ENCODE data around the gene PTDSS2.
"Not testable (repeated sequence)": the region's sequence is repeated elsewhere in the genome, so short reads cannot be mapped to it uniquely, and the experiment has no call there.

Gene PTDSS2
- 10.0 to 15.8 (median 14.0) reads per million in 4 donors for total RNA-seq

DNA sequence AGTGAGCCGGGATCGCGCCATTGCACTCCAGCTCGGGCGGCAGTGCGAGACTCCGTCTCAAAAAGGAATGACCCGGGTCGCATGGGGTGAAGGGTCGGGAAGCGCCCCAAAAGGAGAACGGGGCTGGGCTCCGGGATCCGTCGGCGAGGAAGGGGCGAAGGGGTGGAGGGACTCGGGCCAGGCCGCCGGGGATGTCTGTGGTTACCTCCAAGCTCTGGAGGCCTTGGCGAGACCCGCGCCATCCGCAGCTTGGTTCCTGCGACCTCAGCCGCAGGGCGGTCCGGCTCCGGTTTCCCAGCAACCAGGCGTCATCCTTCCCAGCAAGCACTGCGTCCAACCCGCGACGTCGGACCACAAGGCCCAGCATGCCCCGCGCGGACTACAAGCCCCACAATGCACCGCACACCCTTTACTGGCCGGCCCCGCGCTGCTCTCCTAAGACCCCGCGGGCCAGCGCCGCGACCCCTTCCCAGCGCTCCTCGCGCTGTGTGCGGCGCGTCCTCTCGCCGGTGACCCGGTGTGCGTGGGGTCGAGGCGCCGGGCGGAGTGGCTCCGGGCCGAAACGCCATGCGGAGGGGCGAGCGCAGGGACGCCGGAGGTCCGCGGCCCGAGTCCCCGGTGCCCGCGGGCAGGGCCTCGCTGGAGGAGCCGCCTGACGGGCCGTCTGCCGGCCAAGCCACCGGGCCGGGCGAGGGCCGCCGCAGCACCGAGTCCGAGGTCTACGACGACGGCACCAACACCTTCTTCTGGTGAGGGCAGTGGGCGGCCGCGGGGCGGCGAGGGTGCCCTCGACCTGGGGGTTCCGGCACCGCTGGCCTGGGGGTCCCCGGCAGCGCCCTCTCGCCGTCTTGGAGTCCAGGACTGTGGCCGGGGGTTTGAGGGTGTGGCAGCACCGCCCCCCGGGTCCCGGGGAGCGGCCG, at the start of gene PTDSS2:
TSS of gene PTDSS2 (plus strand) at position 391 of the 920 bp plus-strand sequence. CDS start at position 568, 177 bp downstream.
- peak; percentile 86 to 94 (median 91) for DNase-seq

DNA sequence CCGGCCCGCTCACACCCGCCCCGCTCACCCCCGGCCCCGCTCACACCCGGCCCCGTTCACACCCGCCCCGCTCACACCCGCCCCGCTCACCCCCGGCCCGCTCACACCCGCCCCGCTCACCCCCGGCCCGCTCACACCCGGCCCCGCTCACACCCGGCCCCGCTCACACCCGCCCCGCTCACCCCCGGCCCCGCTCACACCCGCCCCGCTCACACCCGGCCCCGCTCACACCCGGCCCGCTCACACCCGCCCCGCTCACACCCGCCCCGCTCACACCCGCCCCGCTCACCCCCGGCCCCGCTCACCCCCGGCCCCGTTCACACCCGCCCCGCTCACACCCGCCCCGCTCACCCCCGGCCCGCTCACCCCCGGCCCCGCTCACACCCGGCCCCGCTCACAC, 48.9 kb upstream of the PTDSS2 start:
- DNase-seq, result not testable (repeated sequence)

DNA sequence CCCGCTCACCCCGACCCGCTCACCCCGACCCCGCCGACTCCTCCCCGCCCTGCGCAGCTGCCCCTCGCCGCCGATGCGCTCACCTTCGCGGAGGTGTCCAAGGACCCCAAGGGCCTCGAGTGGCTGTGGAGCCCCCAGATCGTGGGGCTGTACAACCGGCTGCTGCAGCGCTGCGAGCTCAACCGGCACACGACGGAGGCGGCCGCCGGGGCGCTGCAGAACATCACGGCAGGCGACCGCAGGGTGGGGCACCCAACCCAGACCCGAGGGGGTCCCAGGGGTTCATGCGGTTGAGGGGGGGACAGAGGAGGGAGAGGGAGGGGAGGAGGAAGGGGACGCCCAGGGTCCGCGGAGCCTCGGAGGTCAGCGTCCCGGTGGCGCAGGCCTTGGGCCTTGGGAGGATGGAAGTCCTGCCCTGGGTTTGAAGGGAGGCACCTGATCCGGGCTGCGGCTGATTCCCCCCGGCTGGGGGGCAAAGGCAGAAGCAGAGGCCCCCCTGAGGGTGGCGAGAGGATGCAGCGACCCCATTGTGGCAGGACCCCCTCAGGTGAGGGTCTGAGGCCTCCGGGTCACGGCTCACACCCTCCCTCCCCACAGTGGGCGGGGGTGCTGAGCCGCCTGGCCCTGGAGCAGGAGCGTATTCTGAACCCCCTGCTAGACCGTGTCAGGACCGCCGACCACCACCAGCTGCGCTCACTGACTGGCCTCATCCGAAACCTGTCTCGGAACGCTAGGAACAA, 46.9 kb upstream of the PTDSS2 start:
- peak in 1 of 5 donors; percentile 11 for DNase-seq

- DNase-seq, result peak in 1 of 5 donors; percentile 10
Observed at GRCh38 chr11:403761-404431, 46.2 kb upstream of the PTDSS2 start.

DNA sequence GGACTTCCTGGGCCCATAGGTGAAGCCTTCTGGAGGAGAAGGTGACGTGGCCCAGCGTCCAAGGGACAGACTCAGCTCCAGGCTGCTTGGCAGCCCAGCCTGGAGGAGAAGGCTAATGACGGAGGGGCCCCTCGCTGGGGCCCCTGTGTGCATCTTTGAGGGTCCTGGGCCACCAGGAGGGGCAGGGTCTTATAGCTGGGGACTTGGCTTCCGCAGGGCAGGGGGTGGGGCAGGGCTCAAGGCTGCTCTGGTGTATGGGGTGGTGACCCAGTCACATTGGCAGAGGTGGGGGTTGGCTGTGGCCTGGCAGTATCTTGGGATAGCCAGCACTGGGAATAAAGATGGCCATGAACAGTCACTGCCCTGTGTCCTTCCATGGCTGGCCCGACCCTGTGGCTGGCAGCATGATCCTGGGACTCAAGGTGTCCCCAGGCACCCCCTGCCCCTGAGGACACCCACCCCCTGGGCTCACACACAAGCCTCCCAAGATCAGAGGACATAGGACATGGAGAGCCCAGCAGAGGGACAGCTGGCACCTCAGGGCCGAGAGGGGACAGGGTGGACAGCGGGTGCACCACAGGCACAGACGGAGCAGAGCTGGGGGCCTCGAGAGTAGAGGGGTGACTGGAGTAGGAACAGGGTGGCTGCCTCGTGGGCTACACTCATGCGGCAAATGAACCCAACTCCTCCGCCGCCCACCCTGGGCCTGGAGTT, 45.4 kb upstream of the PTDSS2 start:
- DNase-seq, result no peak

- DNase-seq, result no peak
Observed at GRCh38 chr11:405323-405953, 44.6 kb upstream of the PTDSS2 start.

DNA sequence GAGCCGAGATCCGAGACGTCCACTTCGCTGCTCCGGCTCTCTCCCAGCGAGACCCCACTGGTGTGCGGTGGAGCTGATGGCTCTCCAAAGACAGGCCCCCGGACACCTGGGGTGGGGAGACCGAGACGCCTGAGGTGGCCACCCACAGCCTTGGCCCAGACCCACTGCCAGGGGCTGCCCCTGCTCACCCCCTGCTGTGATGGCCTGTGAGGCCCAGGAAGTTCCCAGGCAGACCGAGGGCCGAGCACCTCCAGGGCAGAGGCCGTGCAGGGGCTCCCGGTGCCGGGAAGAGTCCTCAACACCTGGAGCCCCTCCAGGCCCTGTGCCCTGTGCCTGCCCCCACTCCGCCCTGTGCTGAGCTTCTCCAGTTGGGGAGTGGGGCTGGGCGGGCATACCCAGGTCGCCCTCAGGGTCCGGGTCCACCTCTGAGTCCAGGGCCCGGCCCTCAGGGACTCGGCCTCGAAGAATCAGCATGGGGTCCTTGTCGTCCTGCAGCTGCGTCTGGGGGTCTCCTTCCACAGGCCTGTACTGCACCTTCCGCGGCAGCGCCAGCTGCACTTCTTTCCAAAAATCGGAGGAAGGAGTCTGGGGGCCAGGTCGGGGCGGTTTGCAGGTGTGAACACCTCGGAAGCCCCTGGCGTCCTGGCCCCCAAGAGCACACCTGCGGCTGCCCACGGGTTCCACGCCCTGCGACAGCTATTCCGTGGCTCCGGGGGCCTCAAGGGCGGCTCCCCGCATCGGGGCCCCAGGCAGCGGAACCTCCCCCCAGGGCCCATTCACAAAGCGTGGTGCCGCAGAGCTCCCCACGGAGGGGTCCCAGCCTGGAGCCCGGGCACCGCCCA, 43.9 kb upstream of the PTDSS2 start:
- peak in 1 of 5 donors; percentile 10 for DNase-seq

DNA sequence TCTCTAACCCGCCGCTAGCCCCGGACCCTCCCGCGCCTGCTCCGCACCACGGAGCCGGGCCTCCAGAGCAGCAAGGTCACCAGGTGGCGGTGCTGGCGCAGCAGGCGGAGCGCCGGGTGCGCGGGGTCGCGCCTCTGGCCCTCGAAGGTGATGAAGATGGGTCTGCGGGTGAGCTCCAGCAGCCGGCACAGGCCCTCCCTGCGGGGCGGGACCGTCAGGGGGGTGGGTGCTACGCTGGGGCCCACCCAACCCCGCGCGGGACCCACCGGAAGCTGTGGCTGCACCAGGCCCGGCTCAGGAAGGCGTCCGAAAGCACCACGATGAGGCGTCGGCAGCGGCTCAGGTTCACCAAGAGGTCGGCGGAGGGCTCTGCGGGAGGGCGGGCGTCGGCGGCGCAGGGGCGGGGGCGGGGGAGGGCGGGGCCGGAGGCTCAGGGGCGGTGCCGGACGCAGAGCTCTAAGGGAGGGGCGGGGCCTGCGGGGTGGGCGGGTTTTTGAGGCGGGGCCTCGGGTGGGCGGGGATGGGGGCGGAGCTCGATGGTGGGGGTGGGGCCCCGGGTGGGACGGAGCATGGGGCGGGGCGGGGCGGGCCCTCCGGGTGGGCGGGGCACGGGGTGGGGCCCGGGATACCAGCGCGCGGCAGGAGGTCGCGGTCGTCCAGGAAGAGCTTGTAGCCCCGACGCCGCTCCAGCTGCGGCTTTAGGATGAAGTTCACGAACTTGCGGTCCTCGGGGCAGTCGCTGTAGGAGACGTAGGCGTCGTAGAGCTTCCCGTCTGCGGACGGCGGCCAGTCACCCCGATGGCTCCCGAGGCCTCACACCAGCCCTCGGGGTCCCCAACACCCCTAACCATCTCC, 43.1 kb upstream of the PTDSS2 start:
- DNase-seq, result peak; percentile 89 to 94 (median 93)

GRCh38 chr11:407651-408123, 42.4 kb upstream of the PTDSS2 start:
- peak in 1 of 5 donors; percentile 40 for DNase-seq

GRCh38 chr11:408154-409007, 41.7 kb upstream of the PTDSS2 start:
- DNase-seq, result no peak

DNA sequence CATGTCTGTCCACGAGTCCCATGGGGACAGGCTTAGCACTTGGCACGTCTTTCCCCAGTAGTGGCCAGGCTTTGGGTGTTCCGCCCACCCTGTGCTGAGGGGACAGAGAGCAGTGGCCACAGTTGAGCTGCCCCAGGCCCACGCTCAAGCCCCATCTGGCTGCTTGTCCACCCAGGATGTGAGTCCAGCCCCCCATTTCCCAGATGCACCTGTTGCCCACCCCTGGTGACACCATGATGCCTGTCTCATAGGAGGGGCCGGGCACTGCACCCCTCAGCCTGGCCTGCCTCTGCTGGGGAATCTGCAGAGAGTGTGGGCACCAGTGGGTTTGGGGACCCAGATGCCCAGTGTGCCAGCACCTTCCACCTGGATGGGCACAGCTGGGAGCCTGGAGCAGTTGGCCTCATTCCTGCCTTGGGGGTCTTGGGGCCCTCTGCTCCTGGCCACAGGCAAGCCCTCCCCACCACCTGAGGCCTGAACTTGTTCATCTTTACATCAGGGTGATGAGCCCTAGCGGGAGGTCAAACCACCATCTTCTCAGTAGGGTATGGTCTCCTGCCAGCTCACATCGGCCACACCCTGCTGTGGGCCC, 41.0 kb upstream of the PTDSS2 start:
- no peak for DNase-seq

DNA sequence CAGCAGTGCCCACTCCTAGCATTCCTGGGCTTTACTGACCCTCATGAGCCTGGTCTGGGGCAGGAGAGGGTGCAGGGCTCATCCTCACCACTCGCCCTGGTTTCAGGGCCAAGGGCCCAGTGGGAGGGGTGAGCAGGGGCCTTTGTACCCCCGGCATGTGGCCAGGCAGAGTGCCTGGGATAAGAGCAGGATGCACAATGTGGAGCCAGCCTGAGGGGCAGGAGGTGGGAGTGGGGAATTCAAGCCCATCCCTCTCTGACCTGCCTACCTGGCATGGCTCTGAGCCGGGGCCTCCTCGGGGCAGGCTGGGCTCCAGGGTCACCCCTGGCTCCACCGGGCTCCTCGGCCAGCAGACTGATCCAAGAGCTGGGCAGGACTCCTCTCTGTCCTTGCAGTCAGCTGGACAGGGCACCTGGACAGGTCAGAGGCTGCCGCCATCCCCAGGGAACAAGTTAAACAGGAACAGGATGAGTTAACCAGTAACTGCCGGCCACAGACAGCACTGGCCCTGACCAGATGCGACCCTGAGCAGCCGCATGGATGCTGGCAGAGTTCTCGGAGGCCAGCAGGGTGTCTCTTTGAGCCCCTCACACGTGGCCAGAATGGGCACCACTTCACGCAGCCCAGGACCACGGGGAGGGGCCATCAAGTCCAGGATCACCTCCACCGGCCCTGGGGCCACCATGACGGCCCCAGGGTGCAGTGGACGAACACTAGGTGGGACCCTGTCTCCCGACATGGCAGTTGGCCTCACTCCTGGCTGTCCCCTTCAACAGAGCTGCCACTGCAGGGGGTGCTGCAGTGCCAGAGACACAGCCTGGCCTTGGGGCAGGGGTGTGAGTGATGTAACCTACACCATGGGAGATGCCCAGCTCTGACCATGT, 40.2 kb upstream of the PTDSS2 start:
- no peak for DNase-seq

DNA sequence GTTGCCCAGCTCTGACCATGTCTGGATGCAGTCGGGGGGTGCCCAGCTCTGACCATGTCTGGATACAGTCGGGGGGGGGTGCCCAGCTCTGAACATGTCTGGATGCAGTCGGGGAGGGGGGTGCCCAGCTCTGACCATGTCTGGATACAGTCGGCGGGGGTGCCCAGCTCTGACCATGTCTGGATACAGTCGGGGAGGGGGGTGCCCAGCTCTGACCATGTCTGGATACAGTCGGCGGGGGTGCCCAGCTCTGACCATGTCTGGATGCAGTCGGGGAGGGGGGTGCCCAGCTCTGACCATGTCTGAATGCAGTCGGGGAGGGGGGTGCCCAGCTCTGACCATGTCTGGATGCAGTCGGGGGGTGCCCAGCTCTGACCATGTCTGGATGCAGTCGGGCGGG, 39.4 kb upstream of the PTDSS2 start:
- not testable (repeated sequence) for DNase-seq

DNA sequence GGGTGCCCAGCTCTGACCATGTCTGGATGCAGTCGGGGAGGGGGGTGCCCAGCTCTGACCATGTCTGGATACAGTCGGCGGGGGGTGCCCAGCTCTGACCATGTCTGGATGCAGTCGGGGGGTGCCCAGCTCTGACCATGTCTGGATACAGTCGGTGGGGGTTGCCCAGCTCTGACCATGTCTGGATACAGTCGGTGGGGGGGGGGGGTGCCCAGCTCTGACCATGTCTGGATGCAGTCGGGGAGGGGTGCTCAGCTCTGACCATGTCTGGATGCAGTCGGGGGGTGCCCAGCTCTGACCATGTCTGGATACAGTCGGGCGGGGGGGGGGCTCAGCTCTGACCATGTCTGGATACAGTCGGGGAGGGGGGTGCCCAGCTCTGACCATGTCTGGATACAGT, 38.6 kb upstream of the PTDSS2 start:
- DNase-seq, result not testable (repeated sequence)

DNA sequence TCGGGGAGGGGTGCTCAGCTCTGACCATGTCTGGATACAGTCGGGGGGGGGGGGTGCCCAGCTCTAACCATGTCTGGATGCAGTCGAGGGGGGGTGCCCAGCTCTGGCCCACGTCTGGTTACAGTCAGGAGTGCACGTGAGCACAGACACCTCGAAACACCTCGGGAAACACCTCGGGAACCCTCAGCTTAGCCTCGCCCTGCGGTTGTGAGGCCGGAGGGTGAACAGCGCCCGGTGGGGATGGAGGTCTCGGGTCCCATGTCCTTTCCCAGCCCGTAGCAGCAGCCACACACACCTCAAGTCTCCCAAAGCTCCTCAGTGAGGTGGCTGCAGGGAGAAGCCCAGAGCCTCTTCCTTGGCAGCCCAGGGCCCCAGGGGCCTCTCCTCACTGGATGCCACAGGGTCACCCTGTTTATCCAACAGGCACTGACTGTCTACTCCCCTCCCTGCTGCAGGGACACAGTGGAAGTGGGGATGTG, 37.4 kb upstream of the PTDSS2 start:
- DNase-seq, result no peak

- no peak for DNase-seq
Observed at GRCh38 chr11:413120-414081, 36.7 kb upstream of the PTDSS2 start.

Measured in T-helper 1 cell (primary cell).